Measurements from ENCODE around the gene JMY.

The JMY gene

DNA sequence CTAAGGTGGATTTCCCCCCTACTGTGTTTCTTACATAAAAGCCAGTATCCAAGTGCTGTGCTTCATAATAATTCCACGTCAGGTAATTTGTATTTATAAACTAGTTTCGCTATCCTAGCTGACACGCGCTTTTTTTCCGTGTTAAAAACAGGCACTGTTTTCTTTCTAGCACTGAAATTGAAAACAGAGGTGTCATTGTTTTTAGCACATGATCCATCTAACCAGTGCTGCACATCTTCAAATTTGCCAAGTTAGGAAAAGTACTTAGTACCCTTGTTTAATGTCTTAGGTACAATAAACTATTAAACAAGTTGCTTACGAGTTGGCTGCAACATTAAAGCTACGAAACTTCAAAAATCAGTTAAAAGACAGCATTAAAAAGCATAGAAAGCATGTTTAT is 49.9 kb downstream of the JMY start:
- in situ Hi-C loops (cut with HindIII; ENCODE audit: low pct_ligation_motif_present, low sequenced_read_pairs): no loop called here
- no peak overlapping the region for H3K4me3 ChIP-seq (ENCODE audit: low read depth, low read length)

GRCh38 chr5:79287380-79287779 is 51.4 kb downstream of the JMY start:
- in situ Hi-C loops (cut with HindIII; ENCODE audit: low pct_ligation_motif_present, low sequenced_read_pairs): no loop called here
- TF ChIP-seq, protein P1, sequence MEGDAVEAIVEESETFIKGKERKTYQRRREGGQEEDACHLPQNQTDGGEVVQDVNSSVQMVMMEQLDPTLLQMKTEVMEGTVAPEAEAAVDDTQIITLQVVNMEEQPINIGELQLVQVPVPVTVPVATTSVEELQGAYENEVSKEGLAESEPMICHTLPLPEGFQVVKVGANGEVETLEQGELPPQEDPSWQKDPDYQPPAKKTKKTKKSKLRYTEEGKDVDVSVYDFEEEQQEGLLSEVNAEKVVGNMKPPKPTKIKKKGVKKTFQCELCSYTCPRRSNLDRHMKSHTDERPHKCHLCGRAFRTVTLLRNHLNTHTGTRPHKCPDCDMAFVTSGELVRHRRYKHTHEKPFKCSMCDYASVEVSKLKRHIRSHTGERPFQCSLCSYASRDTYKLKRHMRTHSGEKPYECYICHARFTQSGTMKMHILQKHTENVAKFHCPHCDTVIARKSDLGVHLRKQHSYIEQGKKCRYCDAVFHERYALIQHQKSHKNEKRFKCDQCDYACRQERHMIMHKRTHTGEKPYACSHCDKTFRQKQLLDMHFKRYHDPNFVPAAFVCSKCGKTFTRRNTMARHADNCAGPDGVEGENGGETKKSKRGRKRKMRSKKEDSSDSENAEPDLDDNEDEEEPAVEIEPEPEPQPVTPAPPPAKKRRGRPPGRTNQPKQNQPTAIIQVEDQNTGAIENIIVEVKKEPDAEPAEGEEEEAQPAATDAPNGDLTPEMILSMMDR (IDR thresholded peaks at IDR 0.05; ENCODE audit: low read depth, low read length, missing control alignments): no peak
- Histone ChIP-seq H3K36me3 (replicated peaks) (no peaks in the 10 kb centered on the region), H3K4me3 (ENCODE audit: low read depth, low read length) (no peak overlapping the region), H3K27me3 (replicated peaks) (no peaks in the 10 kb centered on the region), H3K27ac (no peak overlapping the region)
- no peak for DNase-seq

More for the DNA sequence above, 49.9 kb downstream of the JMY start:
- no peaks in the 10 kb centered on the region for H3K36me3 ChIP-seq (replicated peaks)
- DNase-seq: no peak
- TF ChIP-seq, protein P1 (IDR thresholded peaks at IDR 0.05; ENCODE audit: low read depth, low read length, missing control alignments): no peak
- no peaks in the 10 kb centered on the region for H3K27me3 ChIP-seq (replicated peaks)
- no peak overlapping the region for H3K27ac ChIP-seq

DNA sequence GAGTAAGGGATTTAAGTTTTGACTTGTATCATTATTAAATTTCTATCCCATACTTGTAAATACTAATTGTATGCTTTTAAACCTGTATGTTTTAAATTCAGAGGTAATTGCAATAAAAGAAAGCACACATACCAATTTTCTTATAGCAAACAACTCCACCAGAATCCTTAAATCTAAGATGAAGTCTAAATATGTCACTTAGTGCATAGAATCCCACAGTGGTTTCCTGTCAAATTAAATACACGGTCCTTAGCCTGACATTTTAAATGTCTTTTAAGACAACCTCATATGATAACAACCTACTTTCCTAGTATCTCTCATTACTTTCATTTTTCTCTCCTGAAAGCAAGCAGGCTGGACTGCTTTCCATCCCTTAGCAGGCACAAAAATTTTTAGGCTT is 52.0 kb downstream of the JMY start:
- H3K27ac ChIP-seq: no peak overlapping the region
- TF ChIP-seq, protein P1 (IDR thresholded peaks at IDR 0.05; ENCODE audit: low read depth, low read length, missing control alignments): no peak
- no peaks in the 10 kb centered on the region for H3K36me3 ChIP-seq (replicated peaks)
- in situ Hi-C loops (cut with HindIII; ENCODE audit: low pct_ligation_motif_present, low sequenced_read_pairs): no loop called here
- no peaks in the 10 kb centered on the region for H3K27me3 ChIP-seq (replicated peaks)
- no peak for DNase-seq
- no peak overlapping the region for H3K4me3 ChIP-seq (ENCODE audit: low read depth, low read length)

GRCh38 chr5:79295029-79295428 is 59.1 kb downstream of the JMY start:
- in situ Hi-C loops (cut with HindIII; ENCODE audit: low pct_ligation_motif_present, low sequenced_read_pairs): no loop called here
- DNase-seq: no peak
- Histone ChIP-seq H3K4me3 (ENCODE audit: low read depth, low read length) (no peak overlapping the region), H3K27me3 (replicated peaks) (no peaks in the 10 kb centered on the region), H3K27ac (no peak overlapping the region), H3K36me3 (replicated peaks) (no peaks in the 10 kb centered on the region)
- TF ChIP-seq, protein P1 (IDR thresholded peaks at IDR 0.05; ENCODE audit: low read depth, low read length, missing control alignments): no peak

DNA sequence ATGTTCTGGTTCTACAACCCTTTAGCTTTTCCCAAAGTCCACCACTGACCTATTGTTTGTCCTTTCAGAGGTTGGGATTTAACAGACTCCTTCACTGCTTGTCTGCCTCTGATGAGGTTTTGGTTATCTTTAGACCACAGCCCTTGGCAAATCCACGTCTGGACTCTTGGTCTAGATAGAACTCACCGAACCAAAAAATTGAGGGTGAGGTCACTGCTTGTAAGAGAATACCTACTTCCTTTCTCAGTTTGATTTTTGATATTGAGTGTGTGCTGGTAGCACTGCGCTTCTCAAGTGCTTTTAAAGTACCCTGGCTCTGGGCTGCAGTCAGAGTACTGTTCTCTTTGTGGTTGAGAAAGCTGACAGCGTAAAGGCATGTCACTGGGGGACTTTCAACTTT is 61.7 kb downstream of the JMY start:
- Histone ChIP-seq H3K27me3 (replicated peaks) (no peaks in the 10 kb centered on the region), H3K27ac (no peak overlapping the region), H3K36me3 (replicated peaks) (no peaks in the 10 kb centered on the region), H3K4me3 (ENCODE audit: low read depth, low read length) (no peak overlapping the region)
- TF ChIP-seq, protein P1 (IDR thresholded peaks at IDR 0.05; ENCODE audit: low read depth, low read length, missing control alignments): no peak
- DNase-seq: no peak
- in situ Hi-C loops (cut with HindIII; ENCODE audit: low pct_ligation_motif_present, low sequenced_read_pairs): no loop called here

- no peak overlapping the region for H3K27ac ChIP-seq
- no peak overlapping the region for H3K4me3 ChIP-seq (ENCODE audit: low read depth, low read length)
- TF ChIP-seq, protein P1 (IDR thresholded peaks at IDR 0.05; ENCODE audit: low read depth, low read length, missing control alignments): no peak
- in situ Hi-C loops (cut with HindIII; ENCODE audit: low pct_ligation_motif_present, low sequenced_read_pairs): no loop called here
- DNase-seq: no peak
- H3K27me3 ChIP-seq (replicated peaks): no peaks in the 10 kb centered on the region
- no peaks in the 10 kb centered on the region for H3K36me3 ChIP-seq (replicated peaks)
Measured at GRCh38 chr5:79301046-79301712, 65.2 kb downstream of the JMY start.

Data from brain microvascular endothelial cell (primary cell).